CD4-positive, alpha-beta T cell treated with Interleukin-15 for 4 hours (primary cell): ENCODE results near the gene ZNF521.

Source experiments
- DNase-seq: peaks from one replicate; pipeline ENCODE4 v3.0.0-alpha.2; 2020; ENCODE audit warnings: low spot score

Gene ZNF521

DNA sequence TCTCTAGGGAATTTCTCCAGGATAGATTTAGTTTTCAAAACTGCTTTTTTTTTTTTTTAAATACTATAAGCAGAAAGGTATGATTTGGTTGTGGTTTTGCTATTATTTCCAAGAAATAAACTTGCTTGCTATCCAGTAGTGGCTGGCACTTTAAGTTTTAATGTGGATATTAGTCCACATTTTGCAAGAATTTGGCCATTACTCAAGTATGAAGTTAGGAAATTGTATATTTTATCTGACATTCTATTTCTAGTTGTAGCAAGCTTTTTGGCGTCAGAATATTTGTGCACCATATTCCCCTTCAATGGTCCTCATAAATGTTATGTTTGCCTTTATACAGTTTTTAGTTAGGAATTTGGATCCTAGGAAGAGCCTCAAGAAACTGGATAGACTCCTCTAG, 226.3 kb downstream of the ZNF521 start:
- no peak for DNase-seq

DNA sequence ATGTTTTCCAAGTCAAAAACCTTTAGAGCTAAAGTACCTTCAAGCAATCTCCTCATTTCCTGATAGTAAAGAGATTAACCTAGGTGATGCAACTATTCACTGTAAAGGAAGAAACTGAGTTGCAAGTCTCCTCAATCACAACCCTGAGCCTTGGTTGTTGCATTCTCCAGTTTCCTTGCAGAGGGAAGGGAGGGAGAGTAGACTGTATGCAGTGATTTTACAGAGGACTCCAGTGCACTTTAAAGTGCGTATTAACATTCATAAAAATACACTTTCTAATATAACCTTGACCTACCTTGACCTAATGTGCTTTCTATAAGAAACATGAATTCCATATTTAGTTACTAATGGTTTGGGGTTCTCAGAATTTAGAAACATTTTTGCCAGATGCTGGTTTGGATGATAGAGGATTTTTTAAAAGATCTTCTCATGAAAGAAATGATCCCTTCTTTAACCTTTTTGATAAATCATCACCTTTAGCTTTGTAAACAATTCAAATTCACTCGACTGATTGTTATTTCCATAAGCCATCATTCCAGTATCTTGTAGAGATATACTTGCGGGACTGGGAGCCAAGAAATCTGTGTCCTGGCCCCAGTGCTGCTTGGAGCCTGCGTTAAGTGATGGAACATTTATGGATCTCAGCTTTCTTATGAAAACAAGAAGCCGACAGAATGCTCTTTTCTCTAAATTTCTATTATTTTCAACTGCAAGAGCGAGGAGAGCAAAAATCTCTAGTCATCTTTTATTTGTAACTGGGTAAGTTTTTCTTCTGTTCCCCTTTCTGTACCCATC, 228.3 kb downstream of the ZNF521 start:
- no peak for DNase-seq

- no peak for DNase-seq
Measured at GRCh38 chr18:25121442-25121841, 230.5 kb downstream of the ZNF521 start.

- no peak for DNase-seq
Measured at GRCh38 chr18:25113566-25113965, 238.4 kb downstream of the ZNF521 start.

GRCh38 chr18:25112821-25113434, 239.0 kb downstream of the ZNF521 start:
- no peak for DNase-seq

- DNase-seq: no peak
Measured at GRCh38 chr18:25111377-25112288, 240.3 kb downstream of the ZNF521 start.

GRCh38 chr18:25109484-25109883, 242.5 kb downstream of the ZNF521 start:
- no peak for DNase-seq

DNA sequence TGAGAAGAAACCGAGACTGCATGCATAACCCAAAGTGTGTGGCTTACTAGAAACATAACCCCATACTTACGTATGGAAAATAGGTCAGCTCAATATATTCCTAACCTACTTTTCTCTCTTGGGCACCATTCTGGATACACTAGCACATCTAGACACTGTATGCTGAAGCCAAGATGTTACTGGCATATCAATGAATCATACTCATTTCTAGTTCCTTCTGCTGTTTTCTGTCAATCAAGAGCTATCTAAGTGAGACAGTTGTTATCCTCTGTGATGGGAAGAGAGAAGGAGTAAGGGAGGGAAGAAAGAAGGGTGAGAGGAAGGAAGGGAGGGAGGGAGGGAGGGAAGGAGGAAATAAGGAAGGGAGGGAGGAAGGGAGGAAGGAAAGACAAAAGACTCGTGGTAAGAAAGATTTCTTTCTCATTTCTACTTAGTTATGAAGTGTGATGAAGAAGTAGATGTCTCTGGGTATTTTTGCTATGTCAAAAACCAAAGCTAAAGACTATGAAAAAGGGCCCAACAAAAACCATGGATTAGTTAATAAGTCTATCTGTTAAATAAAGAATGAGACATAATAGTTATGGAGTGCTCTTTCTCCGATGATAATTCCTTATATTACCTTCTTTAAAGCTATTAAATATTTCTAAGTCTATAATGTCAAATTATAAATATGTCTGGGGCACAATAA, 248.4 kb downstream of the ZNF521 start:
- DNase-seq: no peak

DNA sequence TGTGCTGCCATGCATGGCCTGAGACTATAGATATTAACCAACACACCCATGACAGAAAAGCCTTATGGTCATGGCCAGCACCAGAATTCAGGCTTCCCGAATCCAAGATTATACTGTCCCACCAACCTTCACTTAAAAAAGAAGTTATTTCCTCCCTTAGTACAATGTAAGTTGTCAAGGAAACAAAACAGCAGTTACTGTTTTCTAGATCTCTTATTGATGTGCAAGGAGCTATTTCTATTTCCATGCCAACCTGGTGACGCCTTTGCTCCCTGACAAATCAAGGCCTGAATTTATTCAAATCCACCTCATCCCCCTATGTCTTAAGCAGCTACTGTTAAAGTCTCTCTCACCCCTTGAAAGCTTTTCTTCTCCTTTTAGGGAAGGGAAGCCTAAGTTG, 249.3 kb downstream of the ZNF521 start:
- no peak for DNase-seq

GRCh38 chr18:25100418-25100817, 251.5 kb downstream of the ZNF521 start:
- no peak for DNase-seq

GRCh38 chr18:25099895-25100294, 252.1 kb downstream of the ZNF521 start:
- DNase-seq: no peak

- no peak for DNase-seq
Measured at GRCh38 chr18:25097569-25098056, 254.4 kb downstream of the ZNF521 start.

GRCh38 chr18:25097057-25097456, 254.9 kb downstream of the ZNF521 start:
- no peak for DNase-seq

DNA sequence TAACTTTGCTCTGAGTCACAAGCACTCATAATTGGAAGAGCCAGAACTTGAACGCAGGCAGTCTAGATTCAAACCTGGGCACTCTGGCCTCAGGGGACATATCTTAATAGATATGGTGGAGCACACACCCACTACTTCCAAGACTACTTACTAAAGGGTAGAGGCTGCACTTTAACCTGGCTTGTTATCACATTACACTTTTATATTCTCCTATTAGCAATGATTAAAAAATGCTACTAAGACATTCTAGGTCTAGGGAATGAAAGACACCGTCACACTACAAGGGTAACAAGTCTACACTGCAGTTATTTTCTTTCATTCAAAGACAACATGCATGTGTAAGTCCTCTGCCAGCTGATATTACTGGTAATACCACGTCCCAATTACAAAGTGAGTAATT, 258.8 kb downstream of the ZNF521 start:
- no peak for DNase-seq

GRCh38 chr18:25089470-25089869, 262.5 kb downstream of the ZNF521 start:
- DNase-seq: no peak

- DNase-seq: no peak
Measured at GRCh38 chr18:25086876-25087275, 265.1 kb downstream of the ZNF521 start.

DNA sequence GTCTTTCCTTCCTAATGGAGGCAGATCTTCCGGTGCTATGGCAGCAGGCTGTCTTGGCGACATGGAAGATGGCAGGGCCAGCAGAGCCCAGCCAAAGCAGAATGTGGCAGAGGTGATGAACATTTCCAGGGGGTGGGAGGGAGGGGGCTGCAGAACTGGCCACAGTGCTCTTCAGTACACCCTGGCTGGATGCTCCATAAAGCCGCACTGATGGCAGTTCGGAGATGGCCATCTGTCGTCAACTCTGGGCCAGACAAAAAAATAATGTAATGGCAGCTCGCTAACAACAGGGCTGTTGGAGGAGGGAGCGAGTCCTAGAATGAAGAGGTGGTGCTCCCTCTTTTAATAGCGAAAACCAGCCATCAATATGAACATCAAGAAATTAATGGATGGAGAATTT, 271.0 kb downstream of the ZNF521 start:
- DNase-seq: no peak

GRCh38 chr18:25080211-25080610, 271.8 kb downstream of the ZNF521 start:
- DNase-seq: no peak

DNA sequence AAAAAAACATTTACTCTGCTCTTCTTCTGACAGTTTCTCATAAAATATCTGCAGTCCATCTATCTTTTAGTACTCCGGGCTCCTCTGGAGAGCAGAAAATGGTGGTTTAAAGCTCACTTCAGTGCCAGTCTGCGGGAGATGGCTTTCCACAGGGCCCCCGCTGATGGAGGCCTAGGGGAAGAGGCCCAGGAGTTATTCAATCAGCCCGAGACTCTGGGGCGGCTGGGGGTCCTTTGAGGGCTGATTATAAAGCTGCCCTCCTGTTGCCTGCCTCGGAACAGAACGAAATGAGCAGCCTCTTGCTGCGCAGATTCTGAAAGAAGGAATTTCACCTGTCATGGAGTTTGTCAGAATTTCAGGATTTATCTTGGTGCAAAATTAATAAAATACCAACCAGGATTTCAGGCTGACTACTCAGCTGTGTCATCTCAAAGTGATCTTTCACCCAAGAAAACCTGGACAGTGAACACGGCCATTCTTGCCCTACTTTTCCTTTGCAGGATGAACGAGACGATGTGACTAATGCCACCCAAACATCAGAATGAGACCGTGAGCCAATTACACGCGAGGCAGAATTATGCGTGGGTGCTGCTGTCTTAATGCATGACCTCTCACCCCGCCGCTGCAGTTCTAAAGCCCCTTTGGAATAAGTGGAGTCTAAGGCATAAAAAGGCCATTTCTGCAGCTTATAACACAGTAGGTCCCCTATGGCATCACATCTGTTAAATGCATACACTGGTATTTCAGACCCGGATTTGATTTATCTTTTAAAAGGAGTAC, 273.8 kb downstream of the ZNF521 start:
- no peak for DNase-seq

- no peak for DNase-seq
Measured at GRCh38 chr18:25077038-25077943, 274.7 kb downstream of the ZNF521 start.
